HepG2 (cell line): ENCODE results near the gene NELFB. TPM values are rescaled to one million over a fixed set of nuclear protein-coding genes. Genes with fewer than 3 reads are reported as not detected.
A peak's percentile ranks its signal among the peaks of the same experiment; 100 is the strongest.

ENCODE experiments used
- ARID2 ChIP-seq: sonication (generic); formaldehyde crosslinking; IDR thresholded peaks from 2 replicates; pipeline ENCODE4 v1.8.1; 2022; ENCODE audit warnings: mild to moderate bottlenecking, missing genetic modification reagents, borderline replicate concordance
- ATF7 ChIP-seq, 2 experiments: fragments of 450-650 bp in 1 of 2; sonication (generic) in 1 of 2; formaldehyde crosslinking in 1 of 2; IDR thresholded peaks; 2 replicates each; pipeline versions ENCODE4 v1.4.0 to v1.6.1; 2016 to 2020; ENCODE audit warnings: antibody characterized with exemption in 1 of 2, mild to moderate bottlenecking in 1 of 2, missing genetic modification reagents in 1 of 2
- CBX1 ChIP-seq: IDR thresholded peaks from one replicate; pipeline ENCODE4 v1.6.1; 2016; ENCODE audit warnings: antibody characterized with exemption, low read depth
- GATA4 ChIP-seq: sonication (generic); IDR thresholded peaks from 2 replicates; pipeline ENCODE4 v1.6.1; 2016; ENCODE audit warnings: antibody characterized with exemption, low read depth, borderline replicate concordance
- JUND ChIP-seq: sonication (generic); formaldehyde crosslinking; IDR thresholded peaks from 2 replicates; pipeline ENCODE4 v1.8.0; 2022; ENCODE audit warnings: mild to moderate bottlenecking, missing genetic modification reagents
- MIER2 ChIP-seq: IDR thresholded peaks from 2 replicates; pipeline ENCODE4 v1.6.1; 2016; ENCODE audit warnings: missing biosample characterization, missing genetic modification reagents
- PAF1 ChIP-seq: IDR thresholded peaks from 2 replicates; pipeline ENCODE4 v1.6.1; 2016; ENCODE audit warnings: missing genetic modification reagents, missing compliant biosample characterization
- PATZ1 ChIP-seq: sonication (generic); formaldehyde crosslinking; IDR thresholded peaks from 2 replicates; pipeline ENCODE4 v1.4.0; 2020; ENCODE audit warnings: missing genetic modification reagents
- PRMT3 ChIP-seq: sonication (generic); formaldehyde crosslinking; IDR thresholded peaks from 2 replicates; pipeline ENCODE4 v1.8.1; 2022; ENCODE audit warnings: low read depth, mild to moderate bottlenecking, moderate library complexity, missing genetic modification reagents, borderline replicate concordance
- SALL1 ChIP-seq: sonication (generic); formaldehyde crosslinking; IDR thresholded peaks from 2 replicates; pipeline ENCODE4 v1.8.0; 2022; ENCODE audit warnings: mild to moderate bottlenecking, missing genetic modification reagents
- SETDB1 ChIP-seq: sonication (generic); formaldehyde crosslinking; IDR thresholded peaks from 2 replicates; pipeline ENCODE4 v1.5.1; 2020; ENCODE audit warnings: missing genetic modification reagents, mild to moderate bottlenecking, borderline replicate concordance
- ZBTB8A ChIP-seq: sonication (generic); formaldehyde crosslinking; IDR thresholded peaks from 2 replicates; pipeline ENCODE4 v1.4.0; 2020; ENCODE audit warnings: mild to moderate bottlenecking, low read depth, missing genetic modification reagents, borderline replicate concordance
- ZNF276 ChIP-seq: sonication (generic); formaldehyde crosslinking; IDR thresholded peaks from 2 replicates; pipeline ENCODE4 v1.4.0; 2020; ENCODE audit warnings: mild to moderate bottlenecking, low read depth, missing genetic modification reagents
- ZNF343 ChIP-seq: sonication (generic); formaldehyde crosslinking; IDR thresholded peaks from 2 replicates; pipeline ENCODE4 v1.4.0; 2020; ENCODE audit warnings: mild to moderate bottlenecking, missing genetic modification reagents
- ZNF792 ChIP-seq: IDR thresholded peaks from 2 replicates; pipeline ENCODE4 v1.6.1; 2016
- ZNF879 ChIP-seq: sonication (generic); formaldehyde crosslinking; IDR thresholded peaks from 2 replicates; pipeline ENCODE4 v1.8.1; 2023; ENCODE audit warnings: missing genetic modification reagents
- ZSCAN22 ChIP-seq: sonication (generic); formaldehyde crosslinking; IDR thresholded peaks from 2 replicates; pipeline ENCODE4 v1.4.0; 2020; ENCODE audit warnings: mild to moderate bottlenecking, missing genetic modification reagents
- ZSCAN9 ChIP-seq: IDR thresholded peaks from 2 replicates; pipeline ENCODE4 v1.6.1; 2016; ENCODE audit warnings: borderline replicate concordance
- polyA plus RNA-seq, 8 experiments: library from polyadenylated mRNA; depleted of rRNA in 3 of 8; stranded (reverse) in 7 of 8; unstranded in 1 of 8; fragments of >200 nt; fragmentation: Illumina TruSeq in 4 of 8; extraction: Trizol in 4 of 8; gene quantifications; 2 replicates each; pipeline versions ENCODE4 v1.2.1 to v1.2.3, GENCODE V29; 2011 to 2016; ENCODE audit warnings: low read depth in 4 of 8, missing spikeins in 1 of 8, mixed read lengths in 1 of 8; ENCODE audit not compliant: insufficient read depth in 1 of 8
- total RNA-seq, 5 experiments: library from RNA; depleted of rRNA; stranded (reverse); fragments of >200 nt; fragmentation: Illumina TruSeq; extraction: Trizol; gene quantifications; 2 replicates each; pipeline ENCODE4 v1.2.3, GENCODE V29; 2016; ENCODE audit warnings: low read depth in 1 of 5
- TF ChIP-seq, protein P1 (sequence below): sonication (generic); formaldehyde crosslinking; IDR thresholded peaks from 2 replicates; pipeline ENCODE4 v1.8.0; 2022; ENCODE audit warnings: low read depth, missing genetic modification reagents
- TF ChIP-seq, protein P2 (sequence below): IDR thresholded peaks from 2 replicates; pipeline ENCODE4 v1.6.1; 2016; ENCODE audit warnings: missing genetic modification reagents, missing compliant biosample characterization
- TF ChIP-seq, protein P3 (sequence below): sonication (generic); formaldehyde crosslinking; IDR thresholded peaks from 2 replicates; pipeline ENCODE4 v1.5.1; 2020; ENCODE audit warnings: missing genetic modification reagents, mild to moderate bottlenecking, borderline replicate concordance

The NELFB gene
- total and polyA plus RNA-seq, 2 of the 13 experiments (the other 11 are each of a cell fraction or from before 2014, with no cell fraction given): 26.5 to 45.8 TPM

GRCh38 chr9:137235424-137236237 lies 19.5 kb upstream of the NELFB start (continued):
- TF ChIP-seq ZSCAN9 (CRISPR knock-in tag) (no peak), CBX1 (no peak), GATA4 (no peak), ARID2 (no peak), ZNF343 (CRISPR knock-in tag) (no peak; the same call in 1 of the 2 replicates), ZSCAN22 (CRISPR knock-in tag) (no peak), JUND (CRISPR knock-in tag) (no peak), MIER2 (CRISPR knock-in tag) (no peak), SALL1 (CRISPR knock-in tag) (peak; percentile 41; the same call in 1 of the 2 replicates), ZNF879 (no peak), ATF7 (IDR thresholded peaks at IDR 0.05) (no peak), ATF7 (CRISPR knock-in tag; IDR thresholded peaks at IDR 0.05) (no peak), ZBTB8A (CRISPR knock-in tag) (no peak), PRMT3 (CRISPR knock-in tag) (no peak), PAF1 (CRISPR knock-in tag) (no peak), ZNF276 (no peak), ZNF792 (CRISPR knock-in tag) (0 out of 2 replicates have a peak, but pooled peaks have one; percentile 33), PATZ1 (CRISPR knock-in tag) (peak; percentile 79), SETDB1 (CRISPR knock-in tag) (no peak)
- TF ChIP-seq, protein P1, sequence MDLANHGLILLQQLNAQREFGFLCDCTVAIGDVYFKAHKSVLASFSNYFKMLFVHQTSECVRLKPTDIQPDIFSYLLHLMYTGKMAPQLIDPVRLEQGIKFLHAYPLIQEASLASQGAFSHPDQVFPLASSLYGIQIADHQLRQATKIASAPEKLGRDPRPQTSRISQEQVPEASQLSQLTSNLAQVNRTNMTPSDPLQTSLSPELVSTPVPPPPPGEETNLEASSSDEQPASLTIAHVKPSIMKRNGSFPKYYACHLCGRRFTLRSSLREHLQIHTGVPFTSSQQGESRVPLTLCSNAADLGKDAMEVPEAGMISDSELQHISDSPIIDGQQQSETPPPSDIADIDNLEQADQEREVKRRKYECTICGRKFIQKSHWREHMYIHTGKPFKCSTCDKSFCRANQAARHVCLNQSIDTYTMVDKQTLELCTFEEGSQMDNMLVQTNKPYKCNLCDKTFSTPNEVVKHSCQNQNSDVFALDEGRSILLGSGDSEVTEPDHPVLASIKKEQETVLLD (CRISPR knock-in tag): no peak
- TF ChIP-seq, protein P2, sequence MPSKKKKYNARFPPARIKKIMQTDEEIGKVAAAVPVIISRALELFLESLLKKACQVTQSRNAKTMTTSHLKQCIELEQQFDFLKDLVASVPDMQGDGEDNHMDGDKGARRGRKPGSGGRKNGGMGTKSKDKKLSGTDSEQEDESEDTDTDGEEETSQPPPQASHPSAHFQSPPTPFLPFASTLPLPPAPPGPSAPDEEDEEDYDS: peak; percentile 42; the same call in 1 of the 2 replicates
- TF ChIP-seq, protein P3, sequence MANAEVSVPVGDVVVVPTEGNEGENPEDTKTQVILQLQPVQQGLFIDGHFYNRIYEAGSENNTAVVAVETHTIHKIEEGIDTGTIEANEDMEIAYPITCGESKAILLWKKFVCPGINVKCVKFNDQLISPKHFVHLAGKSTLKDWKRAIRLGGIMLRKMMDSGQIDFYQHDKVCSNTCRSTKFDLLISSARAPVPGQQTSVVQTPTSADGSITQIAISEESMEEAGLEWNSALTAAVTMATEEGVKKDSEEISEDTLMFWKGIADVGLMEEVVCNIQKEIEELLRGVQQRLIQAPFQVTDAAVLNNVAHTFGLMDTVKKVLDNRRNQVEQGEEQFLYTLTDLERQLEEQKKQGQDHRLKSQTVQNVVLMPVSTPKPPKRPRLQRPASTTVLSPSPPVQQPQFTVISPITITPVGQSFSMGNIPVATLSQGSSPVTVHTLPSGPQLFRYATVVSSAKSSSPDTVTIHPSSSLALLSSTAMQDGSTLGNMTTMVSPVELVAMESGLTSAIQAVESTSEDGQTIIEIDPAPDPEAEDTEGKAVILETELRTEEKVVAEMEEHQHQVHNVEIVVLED (CRISPR knock-in tag): no peak
